ENCODE measurements around the gene SGK2.

GRCh38 chr20:43568706-43569105 lies 9.9 kb downstream of the SGK2 start:
- no peak for TF ChIP-seq EZH2 (IDR thresholded peaks at IDR 0.05; ENCODE audit: insufficient read depth, poor library complexity, severe bottlenecking)
- no peak for TF ChIP-seq EZH2phosphoT487 (IDR thresholded peaks at IDR 0.05; ENCODE audit: insufficient read depth, low read depth)

Data from GM23248 (cell line).